Body of pancreas (tissue), 4 donors: ENCODE results near the gene ADIPOR2. TPM values are rescaled to one million over a fixed set of nuclear protein-coding genes. Genes with fewer than 3 reads are reported as not detected.

Experiments used
- ATAC-seq: fragments of 150-250 bp; one replicate; pipeline ENCODE4 v1.9.1; 2016
- DNase-seq, 4 donors: peaks; one replicate each; pipeline ENCODE4 v3.0.0-alpha.2; 2019
- H3K27ac ChIP-seq, 4 donors: fragments of 200-600 bp; sonication (generic); 1 replicate in 3 of 4; 2 replicates in 1 of 4; pipeline versions ENCODE4 v1.5.1 to v1.6.1; 2016 to 2019; ENCODE audit warnings: mild to moderate bottlenecking in 1 of 4, mixed read lengths in 1 of 4, moderate library complexity in 1 of 4
- H3K27me3 ChIP-seq, 2 donors: fragments of 200-600 bp; sonication (generic); one replicate each; pipeline ENCODE4 v1.6.0; 2016; ENCODE audit warnings: mild to moderate bottlenecking in 1 of 2
- H3K36me3 ChIP-seq, 2 donors: fragments of 200-600 bp; sonication (generic); replicated peaks in 1 of 2; 2 replicates each; pipeline ENCODE4 v1.5.1; 2016; ENCODE audit warnings: low read depth in 2 of 2; ENCODE audit not compliant: insufficient read depth in 1 of 2
- H3K4me1 ChIP-seq: fragments of 200-600 bp; sonication (generic); one replicate; pipeline ENCODE4 v1.6.0; 2016
- H3K4me3 ChIP-seq, 2 donors: fragments of 200-600 bp; sonication (generic); 1 replicate in 1 of 2; 2 replicates in 1 of 2; pipeline ENCODE4 v1.5.1; 2016 to 2019
- H3K9me3 ChIP-seq, 3 donors: fragments of 200-600 bp; sonication (generic); 1 replicate in 2 of 3; 2 replicates in 1 of 3; pipeline ENCODE4 v1.5.1; 2016
- CTCF ChIP-seq, 7 experiments: fragments of 450-650 bp in 4 of 7; fragments of 200-600 bp in 3 of 7; sonication (generic) in 3 of 7; IDR thresholded peaks; one replicate each; pipeline ENCODE4 v1.5.1; 2016 to 2019; ENCODE audit warnings: antibody characterized with exemption in 7 of 7
- POLR2A ChIP-seq, 3 donors: fragments of 450-650 bp; IDR thresholded peaks; one replicate each; pipeline ENCODE4 v1.6.1; 2016; ENCODE audit warnings: antibody characterized with exemption in 3 of 3, mild to moderate bottlenecking in 2 of 3
- WGBS, 2 donors: methylation state at CpG; one replicate each; pipeline ENCODE4 v1.1.5; 2017; 5-methylcytosine and 5-hydroxymethylcytosine counted together
- intact Hi-C: fragments of 100-400 bp; cut with DNase I; formaldehyde crosslinking; loops from one replicate; pipeline ENCODE4 v1.15.1; 2023
- total RNA-seq, 2 donors: library from RNA; depleted of rRNA; stranded (reverse); fragments of >200 nt; gene quantifications; one replicate each; pipeline ENCODE4 v1.1.0, GENCODE V29; 2016

The ADIPOR2 gene
- total RNA-seq, 2 donors from 2014 or later: 16.8 to 20.5 TPM

- no peaks in the 10 kb centered on the region for H3K9me3 ChIP-seq
- 73 to 90% methylated on average over 5 to 12 of the region's 12 CpGs for WGBS, 2 donors
- ATAC-seq: no peak
- intact Hi-C loops: no loop called here
- H3K27me3 ChIP-seq: no peaks in the 10 kb centered on the region
- DNase-seq: no peak
- H3K4me3 ChIP-seq: no peak overlapping the region
- H3K36me3 ChIP-seq: no peaks in the 10 kb centered on the region
- peaks cover 43% of the 10 kb centered on the region for H3K4me1 ChIP-seq
- TF ChIP-seq POLR2A (IDR thresholded peaks at IDR 0.05): no peak
- TF ChIP-seq CTCF (IDR thresholded peaks at IDR 0.05): no peak
- peak overlapping the region in 3 of 4 donors; percentile 93 to 99 (median 99) for H3K27ac ChIP-seq
Observed at GRCh38 chr12:1656902-1657301, 34.0 kb upstream of the ADIPOR2 start.

- H3K27me3 ChIP-seq: no peaks in the 10 kb centered on the region
- DNase-seq: peak in 2 of 4 donors; percentile 45 to 52
- no peaks in the 10 kb centered on the region for H3K9me3 ChIP-seq
- H3K4me1 ChIP-seq: peaks cover 44% of the 10 kb centered on the region
- no peaks in the 10 kb centered on the region for H3K36me3 ChIP-seq
- no peak overlapping the region for H3K4me3 ChIP-seq
- H3K27ac ChIP-seq: peak overlapping the region in 3 of 4 donors; percentile 93 to 99 (median 99)
- no peak for ATAC-seq
- intact Hi-C loops: no loop called here
- WGBS, 2 donors: 5 to 57% methylated on average over 1 of the region's 1 CpG
- TF ChIP-seq CTCF (IDR thresholded peaks at IDR 0.05): no peak
- TF ChIP-seq POLR2A (IDR thresholded peaks at IDR 0.05): no peak
Observed at GRCh38 chr12:1657688-1658087, 33.2 kb upstream of the ADIPOR2 start.

- WGBS, 2 donors: 39 to 40% methylated on average over 16 to 18 of the region's 20 CpGs
- TF ChIP-seq POLR2A (IDR thresholded peaks at IDR 0.05) (peak in 2 of 3 donors; percentile 67 to 77), CTCF (IDR thresholded peaks at IDR 0.05) (peak in 1 of 7 experiments; percentile 11)
- peak overlapping the region; percentile 93 to 99 (median 96) for H3K27ac ChIP-seq
Observed at GRCh38 chr12:1660304-1661187, 30.3 kb upstream of the ADIPOR2 start.

GRCh38 chr12:1661553-1662335, 29.1 kb upstream of the ADIPOR2 start:
- 7 to 8% methylated on average over 26 to 55 of the region's 69 CpGs for WGBS, 2 donors
- peak; percentile 86 for ATAC-seq
- Histone ChIP-seq H3K4me3 (no peak overlapping the region), H3K9me3 (no peaks in the 10 kb centered on the region), H3K36me3 (no peaks in the 10 kb centered on the region), H3K27me3 (no peaks in the 10 kb centered on the region), H3K4me1 (peaks cover 53% of the 10 kb centered on the region), H3K27ac (peak overlapping the region; percentile 93 to 99 (median 98))
- TF ChIP-seq POLR2A (IDR thresholded peaks at IDR 0.05): peak; percentile 69 to 86 (median 85)
- peak in 1 of 7 experiments; percentile 7 for TF ChIP-seq CTCF (IDR thresholded peaks at IDR 0.05)
- peak; percentile 96 to 98 (median 98) for DNase-seq
- intact Hi-C loops: no loop called here

More at GRCh38 chr12:1660304-1661187, 30.3 kb upstream of the ADIPOR2 start:
- Histone ChIP-seq H3K27me3 (no peaks in the 10 kb centered on the region), H3K4me1 (peaks cover 47% of the 10 kb centered on the region), H3K36me3 (no peaks in the 10 kb centered on the region), H3K9me3 (no peaks in the 10 kb centered on the region), H3K4me3 (no peak overlapping the region)
- ATAC-seq: peak; percentile 77
- intact Hi-C loops: no loop called here
- peak; percentile 95 to 98 (median 98) for DNase-seq
